H1 (cell line): ENCODE measurements around the gene HIVEP2. TPM values are rescaled to one million over a fixed set of nuclear protein-coding genes. Genes with fewer than 3 reads are reported as not detected.

Source experiments
- CTCF ChIA-PET: fragments of 300-600 bp; sonication (Branson Sonifier 250); formaldehyde crosslinking; loops from one replicate; lab custom pipeline; 2021; ENCODE audit not compliant: partially characterized antibody; lab: Charles Lee
- POLR2A ChIA-PET: fragments of 300-600 bp; sonication (Branson Sonifier 250); formaldehyde crosslinking; loops from one replicate; lab custom pipeline; 2021; ENCODE audit warnings: inconsistent platforms; ENCODE audit not compliant: partially characterized antibody; lab: Charles Lee
- DNase-seq, 2 experiments: peaks; one replicate each; pipeline versions ENCODE4 v3.0.0 to v3.0.0-alpha.2; 2010 to 2022; ENCODE audit warnings: low spot score in 2 of 2, low read depth in 1 of 2, mixed read lengths in 1 of 2
- FAIRE-seq: peaks from 2 replicates; lab custom pipeline; 2011; peaks lifted over from hg19 to GRCh38; lab: Jason Lieb, UNC
- H2AFZ ChIP-seq: 2 replicates; pipeline ENCODE4 v1.8.1; 2012; ENCODE audit warnings: low read length, inconsistent platforms
- H2AK5ac ChIP-seq: 2 replicates; pipeline ENCODE4 v1.6.1; 2013; ENCODE audit warnings: low read depth, low read length
- H2BK120ac ChIP-seq: replicated peaks from 2 replicates; pipeline ENCODE3; 2013; ENCODE audit warnings: low read depth, low read length, inconsistent platforms
- H2BK12ac ChIP-seq: 2 replicates; pipeline ENCODE4 v1.6.1; 2013; ENCODE audit warnings: low read depth, low read length
- H2BK15ac ChIP-seq: 2 replicates; pipeline ENCODE4 v1.6.1; 2013; ENCODE audit warnings: low read length
- H2BK20ac ChIP-seq: 2 replicates; pipeline ENCODE4 v1.6.1; 2013; ENCODE audit warnings: low read length
- H2BK5ac ChIP-seq: 2 replicates; pipeline ENCODE4 v1.6.1; 2013; ENCODE audit warnings: low read depth, low read length
- H3K14ac ChIP-seq: 2 replicates; pipeline ENCODE4 v1.6.1; 2013; ENCODE audit warnings: inconsistent platforms; ENCODE audit not compliant: insufficient read length
- H3K18ac ChIP-seq: 2 replicates; pipeline ENCODE4 v1.6.1; 2013; ENCODE audit warnings: low read length; ENCODE audit errors: extremely low read depth
- H3K23ac ChIP-seq: 2 replicates; pipeline ENCODE4 v1.6.1; 2013; ENCODE audit warnings: inconsistent platforms; ENCODE audit not compliant: insufficient read length
- H3K23me2 ChIP-seq: 2 replicates; pipeline ENCODE4 v1.6.1; 2013; ENCODE audit warnings: low read depth, low read length
- H3K27ac ChIP-seq: 2 replicates; pipeline ENCODE4 v1.6.1; 2011; ENCODE audit warnings: low read depth, low read length, inconsistent platforms
- H3K27me3 ChIP-seq, 4 experiments: replicated peaks in 1 of 4; 1 replicate in 1 of 4; 2 replicates in 3 of 4; pipeline versions ENCODE4 v1.6.1 to v1.8.1; 2011 to 2013; ENCODE audit warnings: low read length in 3 of 4, mild to moderate bottlenecking in 3 of 4, inconsistent platforms in 2 of 4, mixed read lengths in 2 of 4, moderate library complexity in 1 of 4; ENCODE audit not compliant: control insufficient read depth in 3 of 4, insufficient read depth in 3 of 4; ENCODE audit errors: extremely low read depth in 1 of 4
- H3K36me3 ChIP-seq, 4 experiments: 2 replicates each; pipeline versions ENCODE4 v1.6.1 to v1.8.1; 2011 to 2013; ENCODE audit warnings: mild to moderate bottlenecking in 4 of 4, low read length in 3 of 4, moderate library complexity in 2 of 4, control low read depth in 1 of 4, inconsistent platforms in 1 of 4; ENCODE audit not compliant: insufficient read depth in 4 of 4, control insufficient read depth in 2 of 4
- H3K4ac ChIP-seq: replicated peaks from 2 replicates; pipeline ENCODE3; 2013; ENCODE audit warnings: low read length, low read depth, mixed read lengths, inconsistent platforms; ENCODE audit not compliant: insufficient read length
- H3K4me1 ChIP-seq, 4 experiments: replicated peaks in 1 of 4; 1 replicate in 1 of 4; 2 replicates in 3 of 4; pipeline versions ENCODE4 v1.6.1 to v1.8.1; 2011 to 2013; ENCODE audit warnings: low read length in 3 of 4, inconsistent platforms in 2 of 4, mixed read lengths in 1 of 4; ENCODE audit not compliant: insufficient read depth in 4 of 4, control insufficient read depth in 3 of 4
- H3K4me2 ChIP-seq, 2 experiments: 2 replicates each; pipeline versions ENCODE4 v1.6.1 to v1.8.1; 2011 to 2013; ENCODE audit warnings: low read depth in 2 of 2, low read length in 2 of 2, control low read depth in 1 of 2, inconsistent platforms in 1 of 2, mild to moderate bottlenecking in 1 of 2; ENCODE audit not compliant: insufficient read depth in 1 of 2
- H3K4me3 ChIP-seq, 4 experiments: fragments of 200-600, 300-600 bp in 1 of 4; sonication (generic), shearing (Covaris generic), sonication (Bioruptor Twin) in 1 of 4; 2 replicates each; pipeline versions ENCODE4 v1.5.1 to v1.8.1; 2011 to 2016; ENCODE audit warnings: low read length in 4 of 4, low read depth in 3 of 4, control low read depth in 2 of 4, inconsistent platforms in 2 of 4, mild to moderate bottlenecking in 2 of 4, mixed read lengths in 1 of 4, moderate library complexity in 1 of 4; ENCODE audit not compliant: insufficient read depth in 2 of 4; ENCODE audit errors: extremely low read depth in 1 of 4
- H3K56ac ChIP-seq: replicated peaks from 2 replicates; pipeline ENCODE3; 2013; ENCODE audit warnings: low read depth, mild to moderate bottlenecking, mixed read lengths, low read length, inconsistent platforms; ENCODE audit not compliant: insufficient read length
- H3K79me1 ChIP-seq: 2 replicates; pipeline ENCODE4 v1.6.1; 2013; ENCODE audit warnings: low read depth, low read length, control low read depth
- H3K79me2 ChIP-seq, 2 experiments: 2 replicates each; pipeline versions ENCODE4 v1.6.1 to v1.8.1; 2012 to 2013; ENCODE audit warnings: low read length in 2 of 2, mild to moderate bottlenecking in 2 of 2, inconsistent platforms in 1 of 2; ENCODE audit not compliant: insufficient read depth in 2 of 2, control insufficient read depth in 1 of 2
- H3K9ac ChIP-seq, 4 experiments: replicated peaks in 1 of 4; 1 replicate in 1 of 4; 2 replicates in 3 of 4; pipeline versions ENCODE4 v1.6.1 to v1.8.1; 2011 to 2013; ENCODE audit warnings: low read depth in 3 of 4, low read length in 3 of 4, control low read depth in 2 of 4, mild to moderate bottlenecking in 2 of 4, moderate library complexity in 2 of 4, inconsistent platforms in 1 of 4; ENCODE audit errors: extremely low read depth in 1 of 4
- H3K9me3 ChIP-seq, 2 experiments: 2 replicates each; pipeline versions ENCODE4 v1.6.1 to v1.8.1; 2012 to 2013; ENCODE audit warnings: mild to moderate bottlenecking in 2 of 2, moderate library complexity in 2 of 2, control low read depth in 1 of 2, inconsistent platforms in 1 of 2, low read depth in 1 of 2, low read length in 1 of 2, mixed read lengths in 1 of 2; ENCODE audit not compliant: insufficient read depth in 2 of 2
- H4K20me1 ChIP-seq, 2 experiments: replicated peaks in 1 of 2; 2 replicates each; pipeline versions ENCODE3 to v1.8.1; 2011 to 2013; ENCODE audit warnings: inconsistent platforms in 2 of 2, low read length in 2 of 2, mild to moderate bottlenecking in 1 of 2; ENCODE audit not compliant: insufficient read depth in 2 of 2, control insufficient read depth in 1 of 2
- H4K5ac ChIP-seq: 2 replicates; pipeline ENCODE4 v1.6.1; 2013; ENCODE audit warnings: low read length, low read depth, mixed read lengths, inconsistent platforms; ENCODE audit not compliant: insufficient read length
- H4K8ac ChIP-seq: 2 replicates; pipeline ENCODE4 v1.8.0; 2013; ENCODE audit warnings: mild to moderate bottlenecking, moderate library complexity, low read length, inconsistent platforms; ENCODE audit not compliant: insufficient read depth; ENCODE audit errors: extremely low read depth
- H4K91ac ChIP-seq: replicated peaks from 2 replicates; pipeline ENCODE3; 2013; ENCODE audit warnings: low read length, mixed read lengths, inconsistent platforms; ENCODE audit not compliant: insufficient read length
- CBX5 ChIP-seq: fragments of 300-800, 300-1000 bp; sonication (generic); IDR thresholded peaks from 2 replicates; pipeline ENCODE4 v1.7.1; 2016; ENCODE audit warnings: antibody characterized with exemption, low read length, low read depth
- CHD1 ChIP-seq: IDR thresholded peaks from 2 replicates; pipeline ENCODE4 v1.6.1; 2012; ENCODE audit warnings: low read depth, low read length, improper control_type of control experiment
- CHD2 ChIP-seq: IDR thresholded peaks from 2 replicates; pipeline ENCODE4 v1.6.1; 2012; ENCODE audit warnings: low read length, improper control_type of control experiment
- CTCF ChIP-seq, 3 experiments: IDR thresholded peaks; 1 replicate in 2 of 3; 2 replicates in 1 of 3; pipeline versions ENCODE4 v1.5.1 to v1.6.1; 2011; ENCODE audit warnings: low read length in 3 of 3, mild to moderate bottlenecking in 3 of 3, inconsistent platforms in 2 of 3, low read depth in 1 of 3, moderate library complexity in 1 of 3; ENCODE audit not compliant: insufficient read depth in 1 of 3; ENCODE audit errors: control extremely low read depth in 1 of 3
- GTF2F1 ChIP-seq: IDR thresholded peaks from 2 replicates; pipeline ENCODE4 v1.6.1; 2012; ENCODE audit warnings: low read depth, low read length, improper control_type of control experiment, borderline replicate concordance
- MAFK ChIP-seq: IDR thresholded peaks from 2 replicates; pipeline ENCODE4 v1.6.1; 2012; ENCODE audit warnings: low read depth, mild to moderate bottlenecking, improper control_type of control experiment, low read length
- RAD21 ChIP-seq, 2 experiments: IDR thresholded peaks in 1 of 2; conservative IDR thresholded peaks in 1 of 2; 2 replicates each; pipeline ENCODE4 v1.6.1; 2011; ENCODE audit warnings: low read depth in 2 of 2, low read length in 2 of 2, improper control_type of control experiment in 1 of 2, inconsistent platforms in 1 of 2, mild to moderate bottlenecking in 1 of 2, moderate library complexity in 1 of 2
- SP1 ChIP-seq: IDR thresholded peaks from 2 replicates; pipeline ENCODE4 v1.6.1; 2011; ENCODE audit warnings: low read depth, low read length
- SRF ChIP-seq: IDR thresholded peaks from 2 replicates; pipeline ENCODE4 v1.6.1; 2011; ENCODE audit warnings: mild to moderate bottlenecking, low read depth, low read length, moderate library complexity
- SUZ12 ChIP-seq: fragments of 200-600 bp; sonication (generic); IDR thresholded peaks from 2 replicates; pipeline ENCODE4 v1.6.1; 2012; ENCODE audit warnings: mild to moderate bottlenecking, inconsistent platforms, low read length, moderate library complexity, mixed read lengths
- TAF1 ChIP-seq: IDR thresholded peaks from 2 replicates; pipeline ENCODE4 v1.6.1; 2011; ENCODE audit warnings: mild to moderate bottlenecking, low read depth, low read length
- YY1 ChIP-seq: IDR thresholded peaks from 2 replicates; pipeline ENCODE4 v1.6.1; 2011; ENCODE audit warnings: low read depth, mild to moderate bottlenecking, low read length
- WGBS, 2 experiments: shearing (Covaris generic) in 1 of 2; methylation state at CpG; one replicate each; pipeline versions ENCODE4 v1.1.6 to v1.1.7; 2013 to 2015; ENCODE audit warnings: low lambda C conversion rate in 2 of 2, mixed read lengths in 2 of 2, inconsistent platforms in 1 of 2, low coverage in 1 of 2, missing lambda C conversion rate in 1 of 2; ENCODE audit not compliant: insufficient replicate concordance in 2 of 2, insufficient coverage in 1 of 2, insufficient read length in 1 of 2; ENCODE audit errors: extremely low coverage in 1 of 2, missing lambda C conversion rate in 1 of 2; 5-methylcytosine and 5-hydroxymethylcytosine counted together
- polyA plus RNA-seq, 7 experiments: library from polyadenylated mRNA; depleted of rRNA in 3 of 7; stranded (reverse) in 5 of 7; unstranded in 2 of 7; fragments of >200 nt in 5 of 7; fragments of 200-250 nt in 2 of 7; gene quantifications; 1 replicate in 5 of 7; 2 replicates in 1 of 7; 4 replicates in 1 of 7; pipeline versions ENCODE4 v1.2.1 to v1.2.3, GENCODE V29; 2011 to 2013; ENCODE audit warnings: missing spikeins in 2 of 7, mixed read lengths in 2 of 7
- total RNA-seq: library from RNA; stranded (reverse); fragmentation: NEBNext Ultra II Directional; extraction: Animal tissue kit (Norgen Biotek cat#: 25700); gene quantifications from 2 replicates; pipeline ENCODE4 v1.2.1, GENCODE V29; 2021

The HIVEP2 gene
- total and polyA plus RNA-seq, 2 of the 8 experiments (the other 6 are each of a cell fraction or from before 2014, with no cell fraction given), result 2.2 to 6.1 TPM

- H3K23ac ChIP-seq, result no peak overlapping the region
- no peaks in the 10 kb centered on the region; a peak in 1 of 4 replicates for H3K79me2 ChIP-seq
- no peak overlapping the region for H2BK5ac ChIP-seq
- H2BK12ac ChIP-seq, result no peak overlapping the region
- H3K79me1 ChIP-seq, result no peaks in the 10 kb centered on the region
- H2BK15ac ChIP-seq, result no peak overlapping the region
- no peak for FAIRE-seq
- DNase-seq, result peak; percentile 61 to 83
- H3K4ac ChIP-seq, result no peak overlapping the region
- no peak overlapping the region for H3K27ac ChIP-seq
- no peak overlapping the region for H4K8ac ChIP-seq
- H4K20me1 ChIP-seq, result no peaks in the 10 kb centered on the region
- H2BK120ac ChIP-seq, result no peak overlapping the region
- H3K36me3 ChIP-seq, result no peaks in the 10 kb centered on the region
- no peak overlapping the region for H2AK5ac ChIP-seq
- H4K5ac ChIP-seq, result no peak overlapping the region
- 30% methylated on average over 3 of the region's 3 CpGs; no CpG with 5 or more reads in 1 of the 2 experiments for WGBS, 2 experiments
- H3K4me3 ChIP-seq, result no peak overlapping the region
- ChIA-PET POLR2A (no interaction called here), CTCF (interaction anchor here (0.5 to 4.1 kb wide), 17 partner anchors 10 to 625 kb away, joined by 3 to 20 read pairs (median 3); no protein-coding TSS in a partner anchor)
- no peak overlapping the region for H4K91ac ChIP-seq
- no peak overlapping the region for H2AFZ ChIP-seq
- H3K4me1 ChIP-seq, result peaks cover 0 to 5% (median 1%) of the 10 kb centered on the region in 4 experiments; a peak in 2 of 7 replicates
- H3K18ac ChIP-seq, result no peak overlapping the region
- H3K23me2 ChIP-seq, result no peaks in the 10 kb centered on the region
- no peaks in the 10 kb centered on the region for H3K27me3 ChIP-seq
- no peaks in the 10 kb centered on the region for H3K9me3 ChIP-seq
- H3K9ac ChIP-seq, result no peak overlapping the region
- H3K14ac ChIP-seq, result no peak overlapping the region
- H2BK20ac ChIP-seq, result no peak overlapping the region
- no peak overlapping the region for H3K56ac ChIP-seq
- no peak overlapping the region for H3K4me2 ChIP-seq
- TF ChIP-seq CHD1 (no peak), SRF (no peak), GTF2F1 (no peak), SP1 (no peak), TAF1 (no peak), CTCF (IDR thresholded peaks at IDR 0.05; ENCODE audit: control extremely low read depth in 1 of 3, insufficient read depth in 1 of 3, low read depth in 1 of 3, low read length in 3 of 3) (peak; percentile 91 to 94 (median 93)), SUZ12 (no peak), YY1 (peak; percentile 87), MAFK (no peak), CHD2 (no peak), CBX5 (no peak), RAD21 (IDR thresholded peaks at IDR 0.05 in 1 of 2, conservative IDR thresholded peaks at IDR 0.05 in 1 of 2; ENCODE audit: low read depth in 2 of 2, low read length in 2 of 2) (peak; percentile 57 to 75)
Observed at GRCh38 chr6:142822842-142823241, 122.1 kb downstream of the HIVEP2 start.
